KMS-11 (cell line): ENCODE measurements around the gene DPF3.

Experiments used
- H2AFZ ChIP-seq: fragments of 200-600 bp; sonication (generic); 2 replicates; pipeline ENCODE4 v1.6.1; 2016; ENCODE audit warnings: antibody characterized with exemption, mixed run types, low read depth
- H3K27ac ChIP-seq: fragments of 200-600 bp; sonication (generic); 2 replicates; pipeline ENCODE4 v1.6.1; 2016; ENCODE audit warnings: mild to moderate bottlenecking, mixed run types
- H3K27me3 ChIP-seq: fragments of 200-600 bp; sonication (generic); 2 replicates; pipeline ENCODE4 v1.6.1; 2017; ENCODE audit warnings: mild to moderate bottlenecking, low read depth, mixed run types, moderate library complexity; ENCODE audit not compliant: insufficient read depth
- H3K36me3 ChIP-seq: fragments of 200-600 bp; sonication (generic); 2 replicates; pipeline ENCODE4 v1.6.1; 2017; ENCODE audit warnings: mild to moderate bottlenecking, mixed run types; ENCODE audit not compliant: insufficient read depth
- H3K4me1 ChIP-seq: fragments of 200-600 bp; sonication (generic); 2 replicates; pipeline ENCODE4 v1.6.1; 2016; ENCODE audit warnings: mild to moderate bottlenecking, low read depth, mixed run types; ENCODE audit not compliant: poor library complexity, severe bottlenecking
- H3K4me2 ChIP-seq: fragments of 200-600 bp; sonication (generic); 2 replicates; pipeline ENCODE4 v1.7.0; 2016; ENCODE audit warnings: mild to moderate bottlenecking, mixed run types
- H3K4me3 ChIP-seq: fragments of 200-600 bp; sonication (generic); IDR thresholded peaks from 2 replicates; pipeline ENCODE4 v1.6.1; 2017; ENCODE audit warnings: low read depth, low read length, mixed read lengths; ENCODE audit not compliant: insufficient read depth
- H3K79me2 ChIP-seq: fragments of 200-600 bp; sonication (generic); 2 replicates; pipeline ENCODE4 v1.6.1; 2016; ENCODE audit warnings: low read depth, mixed run types; ENCODE audit not compliant: insufficient read depth
- H3K9ac ChIP-seq: fragments of 200-600 bp; sonication (generic); 2 replicates; pipeline ENCODE4 v1.6.1; 2016; ENCODE audit warnings: mild to moderate bottlenecking, mixed run types
- H4K20me1 ChIP-seq: fragments of 200-600 bp; sonication (generic); 2 replicates; pipeline ENCODE4 v1.6.1; 2016; ENCODE audit warnings: mild to moderate bottlenecking, mixed run types; ENCODE audit not compliant: insufficient read depth
- CTCF ChIP-seq: fragments of 200-600 bp; sonication (generic); conservative IDR thresholded peaks from 2 replicates; pipeline ENCODE4 v1.6.1; 2017; ENCODE audit warnings: low read depth, mild to moderate bottlenecking, antibody characterized with exemption, low read length, moderate library complexity, mixed read lengths

Gene DPF3

DNA sequence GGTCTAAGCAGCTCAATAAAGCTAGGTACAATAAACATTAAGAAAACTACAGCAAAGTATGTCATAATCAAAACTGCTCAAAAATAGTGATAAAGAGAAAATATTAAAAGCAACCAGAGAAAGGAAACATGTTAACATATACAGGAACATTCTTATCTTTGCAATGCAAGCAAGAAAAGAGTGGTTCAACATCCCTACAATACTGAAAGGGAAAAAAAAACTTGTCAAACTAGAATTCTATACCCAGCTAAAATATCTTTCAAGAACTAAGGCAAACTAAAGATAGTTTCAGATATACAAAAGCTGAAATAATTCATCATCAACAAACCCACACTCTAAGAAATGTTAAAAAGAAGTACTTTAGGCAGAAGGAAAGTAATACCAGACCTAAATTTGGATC is 134.2 kb downstream of the DPF3 start:
- no peaks in the 10 kb centered on the region for H3K27me3 ChIP-seq
- H3K9ac ChIP-seq, result no peak overlapping the region
- no peak overlapping the region for H3K27ac ChIP-seq
- no peaks in the 10 kb centered on the region for H3K36me3 ChIP-seq
- H3K79me2 ChIP-seq, result no peaks in the 10 kb centered on the region
- no peak overlapping the region for H3K4me3 ChIP-seq
- no peak overlapping the region for H3K4me2 ChIP-seq
- H3K4me1 ChIP-seq, result no peaks in the 10 kb centered on the region
- no peak for TF ChIP-seq CTCF
- no peak overlapping the region for H2AFZ ChIP-seq
- no peaks in the 10 kb centered on the region for H4K20me1 ChIP-seq

DNA sequence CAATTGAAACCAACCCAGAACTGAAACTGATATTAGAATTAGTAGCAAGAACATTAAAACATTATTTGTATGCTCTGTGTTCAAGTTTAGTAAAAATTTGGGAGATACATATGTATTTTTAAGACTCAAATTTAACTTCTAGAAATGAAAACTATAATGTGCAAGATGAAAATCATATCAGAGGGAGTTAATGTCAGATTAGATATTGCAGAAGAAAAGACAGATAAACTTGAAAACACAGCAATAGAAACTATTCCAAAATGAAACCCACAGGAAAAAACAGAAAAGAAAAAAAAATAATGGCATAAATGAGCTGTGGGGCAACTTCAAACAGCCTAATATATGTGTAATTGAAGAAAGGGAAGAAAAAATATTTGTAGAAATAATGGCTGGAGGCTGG is 134.9 kb downstream of the DPF3 start:
- no peak for TF ChIP-seq CTCF
- no peaks in the 10 kb centered on the region for H3K27me3 ChIP-seq
- no peak overlapping the region for H3K4me2 ChIP-seq
- H3K79me2 ChIP-seq, result no peaks in the 10 kb centered on the region
- H3K4me3 ChIP-seq, result no peak overlapping the region
- no peaks in the 10 kb centered on the region for H4K20me1 ChIP-seq
- H3K27ac ChIP-seq, result no peak overlapping the region
- no peaks in the 10 kb centered on the region for H3K4me1 ChIP-seq
- H3K9ac ChIP-seq, result no peak overlapping the region
- H3K36me3 ChIP-seq, result no peaks in the 10 kb centered on the region
- H2AFZ ChIP-seq, result no peak overlapping the region

- no peak overlapping the region for H3K4me3 ChIP-seq
These were observed 135.5 kb downstream of the DPF3 start for GRCh38 chr14:72758420-72758819.

DNA sequence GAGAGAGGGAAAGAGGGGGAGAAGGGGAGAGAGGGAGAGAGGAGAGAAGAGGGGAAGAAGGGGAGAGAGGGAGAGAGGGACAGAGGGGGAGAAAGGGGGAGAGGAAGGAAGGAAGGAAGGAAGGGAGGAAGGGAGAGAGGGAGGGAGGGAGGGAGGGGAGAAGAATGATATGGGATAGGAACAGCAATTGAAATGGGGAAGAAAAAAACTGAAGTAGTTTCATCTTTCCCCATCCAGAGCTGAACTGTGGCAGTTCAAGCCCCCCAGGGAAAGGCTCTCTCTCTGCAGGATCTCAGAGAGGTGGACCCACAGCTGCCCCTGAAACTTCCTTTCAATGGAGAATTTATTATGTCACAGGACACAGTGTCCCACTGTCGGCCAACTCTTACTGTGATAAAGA is 136.9 kb downstream of the DPF3 start:
- Histone ChIP-seq H3K36me3 (no peaks in the 10 kb centered on the region), H3K79me2 (no peaks in the 10 kb centered on the region), H4K20me1 (no peaks in the 10 kb centered on the region), H3K4me3 (no peak overlapping the region), H3K4me2 (no peak overlapping the region), H3K27me3 (no peaks in the 10 kb centered on the region), H2AFZ (no peak overlapping the region), H3K27ac (no peak overlapping the region), H3K9ac (no peak overlapping the region), H3K4me1 (no peaks in the 10 kb centered on the region)
- no peak for TF ChIP-seq CTCF

More at GRCh38 chr14:72758420-72758819, 135.5 kb downstream of the DPF3 start:
- Histone ChIP-seq H3K4me2 (no peak overlapping the region), H3K36me3 (no peaks in the 10 kb centered on the region), H3K4me1 (no peaks in the 10 kb centered on the region), H2AFZ (no peak overlapping the region), H4K20me1 (no peaks in the 10 kb centered on the region), H3K9ac (no peak overlapping the region), H3K27ac (no peak overlapping the region), H3K27me3 (no peaks in the 10 kb centered on the region), H3K79me2 (no peaks in the 10 kb centered on the region)
- TF ChIP-seq CTCF, result no peak
